Cardiac muscle cell (in vitro differentiated cells and primary cell): ENCODE data around the gene SCAF4. TPM values are rescaled to one million over a fixed set of nuclear protein-coding genes. Genes with fewer than 3 reads are reported as not detected.
"Not testable (repeated sequence)": the region's sequence is repeated elsewhere in the genome, so short reads cannot be mapped to it uniquely, and the experiment has no call there.

ENCODE experiments used
- DNase-seq, 2 donors: peaks; one replicate each; pipeline versions ENCODE4 v3.0.0 to v3.0.0-alpha.2; 2010 to 2017; ENCODE audit warnings: low read depth in 1 of 2, low spot score in 1 of 2
- H3K27ac ChIP-seq: fragments of 200-600 bp; sonication (generic); 2 replicates; pipeline ENCODE4 v1.5.1; 2016
- H3K27me3 ChIP-seq: fragments of 200-600 bp; sonication (generic); 2 replicates; pipeline ENCODE4 v1.6.0; 2016; ENCODE audit warnings: control low read depth
- H3K36me3 ChIP-seq: fragments of 200-600 bp; sonication (generic); 2 replicates; pipeline ENCODE4 v1.5.1; 2016; ENCODE audit warnings: control low read depth
- H3K4me1 ChIP-seq: fragments of 200-600 bp; sonication (generic); 2 replicates; pipeline ENCODE4 v1.8.1; 2017; ENCODE audit warnings: low read depth, mild to moderate bottlenecking, mixed run types
- H3K4me3 ChIP-seq: fragments of 200-600 bp; sonication (generic); 2 replicates; pipeline ENCODE4 v1.5.1; 2016; ENCODE audit warnings: mild to moderate bottlenecking
- H3K9me3 ChIP-seq: fragments of 200-600 bp; sonication (generic); 2 replicates; pipeline ENCODE4 v1.5.1; 2017; ENCODE audit warnings: low read depth, mild to moderate bottlenecking, control low read depth
- polyA plus RNA-seq: library from polyadenylated mRNA; unstranded; fragments of >200 nt; fragmentation: Nextera tagmentation; extraction: Ambion mirVana; gene quantifications from 2 replicates; pipeline ENCODE4 v1.2.1, GENCODE V29; 2016
- total RNA-seq: library from RNA; depleted of rRNA; stranded (reverse); fragments of >200 nt; gene quantifications from 2 replicates; pipeline ENCODE4 v1.2.3, GENCODE V29; 2016
- TF ChIP-seq, protein P1 (sequence below): IDR thresholded peaks from 2 replicates; pipeline ENCODE4 v1.5.1; 2012; ENCODE audit warnings: low read depth, mild to moderate bottlenecking, low read length

SCAF4 gene
- total and polyA plus RNA-seq, 2 experiments from 2014 or later = 16.0 to 28.6 TPM

DNA sequence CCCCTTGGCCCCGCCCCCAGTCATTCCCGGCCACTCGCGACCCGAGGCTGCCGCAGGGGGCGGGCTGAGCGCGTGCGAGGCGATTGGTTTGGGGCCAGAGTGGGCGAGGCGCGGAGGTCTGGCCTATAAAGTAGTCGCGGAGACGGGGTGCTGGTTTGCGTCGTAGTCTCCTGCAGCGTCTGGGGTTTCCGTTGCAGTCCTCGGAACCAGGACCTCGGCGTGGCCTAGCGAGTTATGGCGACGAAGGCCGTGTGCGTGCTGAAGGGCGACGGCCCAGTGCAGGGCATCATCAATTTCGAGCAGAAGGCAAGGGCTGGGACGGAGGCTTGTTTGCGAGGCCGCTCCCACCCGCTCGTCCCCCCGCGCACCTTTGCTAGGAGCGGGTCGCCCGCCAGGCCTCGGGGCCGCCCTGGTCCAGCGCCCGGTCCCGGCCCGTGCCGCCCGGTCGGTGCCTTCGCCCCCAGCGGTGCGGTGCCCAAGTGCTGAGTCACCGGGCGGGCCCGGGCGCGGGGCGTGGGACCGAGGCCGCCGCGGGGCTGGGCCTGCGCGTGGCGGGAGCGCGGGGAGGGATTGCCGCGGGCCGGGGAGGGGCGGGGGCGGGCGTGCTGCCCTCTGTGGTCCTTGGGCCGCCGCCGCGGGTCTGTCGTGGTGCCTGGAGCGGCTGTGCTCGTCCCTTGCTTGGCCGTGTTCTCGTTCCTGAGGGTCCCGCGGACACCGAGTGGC is 72.2 kb downstream of the SCAF4 start, which contains the start of gene SOD1:
Gene SOD1, plus strand, starts transcription at position 158 of the 723 bp plus-strand sequence. Its CDS starts 77 bp downstream, at position 235.
- H3K4me1 ChIP-seq = no peaks in the 10 kb centered on the region
- TF ChIP-seq, protein P1, sequence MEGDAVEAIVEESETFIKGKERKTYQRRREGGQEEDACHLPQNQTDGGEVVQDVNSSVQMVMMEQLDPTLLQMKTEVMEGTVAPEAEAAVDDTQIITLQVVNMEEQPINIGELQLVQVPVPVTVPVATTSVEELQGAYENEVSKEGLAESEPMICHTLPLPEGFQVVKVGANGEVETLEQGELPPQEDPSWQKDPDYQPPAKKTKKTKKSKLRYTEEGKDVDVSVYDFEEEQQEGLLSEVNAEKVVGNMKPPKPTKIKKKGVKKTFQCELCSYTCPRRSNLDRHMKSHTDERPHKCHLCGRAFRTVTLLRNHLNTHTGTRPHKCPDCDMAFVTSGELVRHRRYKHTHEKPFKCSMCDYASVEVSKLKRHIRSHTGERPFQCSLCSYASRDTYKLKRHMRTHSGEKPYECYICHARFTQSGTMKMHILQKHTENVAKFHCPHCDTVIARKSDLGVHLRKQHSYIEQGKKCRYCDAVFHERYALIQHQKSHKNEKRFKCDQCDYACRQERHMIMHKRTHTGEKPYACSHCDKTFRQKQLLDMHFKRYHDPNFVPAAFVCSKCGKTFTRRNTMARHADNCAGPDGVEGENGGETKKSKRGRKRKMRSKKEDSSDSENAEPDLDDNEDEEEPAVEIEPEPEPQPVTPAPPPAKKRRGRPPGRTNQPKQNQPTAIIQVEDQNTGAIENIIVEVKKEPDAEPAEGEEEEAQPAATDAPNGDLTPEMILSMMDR = no peak
- H3K36me3 ChIP-seq = no peaks in the 10 kb centered on the region
- H3K9me3 ChIP-seq = no peaks in the 10 kb centered on the region
- peak within 1 kb of the TSS; percentile 70 for H3K4me3 ChIP-seq
- DNase-seq = peak; percentile 94 to 95
- no peaks in the 10 kb centered on the region for H3K27me3 ChIP-seq
- peak within 1 kb of the TSS; percentile 83 for H3K27ac ChIP-seq

GRCh38 chr21:31659286-31659535 is 72.7 kb downstream of the SCAF4 start:
- Histone ChIP-seq H3K4me1 (no peaks in the 10 kb centered on the region), H3K9me3 (no peaks in the 10 kb centered on the region), H3K27me3 (no peaks in the 10 kb centered on the region), H3K4me3 (peak overlapping the region; percentile 70), H3K27ac (no peak overlapping the region), H3K36me3 (no peaks in the 10 kb centered on the region)
- peak in 1 of 2 donors; percentile 17 for DNase-seq
- TF ChIP-seq, protein P1 = no peak

DNA sequence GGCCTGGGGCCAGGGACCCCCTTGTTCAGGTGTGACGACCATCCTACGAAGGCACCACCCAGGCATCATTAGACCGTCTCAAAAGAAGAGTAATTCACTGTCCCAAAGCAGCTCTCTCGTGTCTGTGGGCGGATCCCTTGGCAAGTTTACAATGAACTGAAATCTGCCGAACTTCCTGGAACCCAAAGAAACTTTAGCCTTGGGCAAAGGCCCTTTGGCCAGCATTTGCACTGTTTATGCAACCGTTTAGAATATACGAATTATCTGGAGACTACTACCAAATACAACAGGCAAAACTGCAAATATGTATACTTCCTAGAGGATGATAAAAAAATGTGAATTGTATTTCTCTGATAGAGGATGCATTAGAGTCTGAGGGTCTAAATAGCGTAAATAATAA is 73.9 kb downstream of the SCAF4 start:
- no peaks in the 10 kb centered on the region for H3K9me3 ChIP-seq
- H3K27me3 ChIP-seq = no peaks in the 10 kb centered on the region
- no peaks in the 10 kb centered on the region for H3K36me3 ChIP-seq
- no peaks in the 10 kb centered on the region for H3K4me1 ChIP-seq
- DNase-seq = no peak
- H3K27ac ChIP-seq = no peak overlapping the region
- H3K4me3 ChIP-seq = no peak overlapping the region
- TF ChIP-seq, protein P1 = no peak

DNA sequence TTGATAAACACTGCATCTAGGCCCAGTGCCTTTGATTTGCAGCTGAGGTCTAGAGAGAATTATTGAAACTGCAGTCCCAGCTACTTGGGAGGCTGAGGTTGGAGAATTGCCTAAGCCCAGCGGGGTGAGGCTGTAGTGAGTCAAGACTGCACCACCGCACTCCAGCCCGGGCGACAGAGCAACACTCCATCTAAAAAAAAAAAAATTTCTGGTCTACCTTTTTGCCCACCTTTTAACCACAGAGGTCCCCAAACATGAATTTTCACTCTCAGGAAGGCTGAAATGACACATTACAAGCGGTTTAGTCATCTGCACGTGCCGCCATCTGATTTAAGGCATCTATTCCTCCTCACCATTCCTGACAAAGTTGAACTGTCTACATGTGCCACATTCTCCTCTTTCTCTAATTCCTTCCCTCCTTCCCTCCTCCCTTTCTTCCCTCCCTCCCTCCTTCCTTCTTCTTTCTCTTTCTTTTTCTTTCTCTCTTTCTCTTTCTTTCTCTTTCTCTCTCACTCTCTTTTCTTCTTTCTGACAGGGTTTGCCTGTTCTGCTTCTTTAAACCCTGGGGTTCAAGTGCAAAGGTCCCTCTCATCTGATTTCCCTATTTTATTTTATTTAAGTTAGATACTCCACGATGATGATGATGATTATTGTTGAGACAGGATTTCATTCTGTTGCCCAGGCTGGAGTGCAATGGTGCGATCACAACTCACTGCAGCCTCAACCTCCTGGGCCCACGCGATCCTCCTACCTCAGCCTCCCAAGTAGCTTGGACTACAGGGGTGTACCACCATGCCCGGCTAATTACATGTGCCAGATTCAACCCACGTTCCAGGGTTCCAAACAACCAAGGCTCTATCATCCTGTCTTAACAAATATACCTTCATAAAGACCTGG is 75.5 kb downstream of the SCAF4 start:
- no peak for DNase-seq
- TF ChIP-seq, protein P1 = no peak
- H3K36me3 ChIP-seq = no peaks in the 10 kb centered on the region
- H3K27ac ChIP-seq = no peak overlapping the region
- H3K4me1 ChIP-seq = no peaks in the 10 kb centered on the region
- no peaks in the 10 kb centered on the region for H3K27me3 ChIP-seq
- H3K4me3 ChIP-seq = no peak overlapping the region
- H3K9me3 ChIP-seq = no peaks in the 10 kb centered on the region

DNA sequence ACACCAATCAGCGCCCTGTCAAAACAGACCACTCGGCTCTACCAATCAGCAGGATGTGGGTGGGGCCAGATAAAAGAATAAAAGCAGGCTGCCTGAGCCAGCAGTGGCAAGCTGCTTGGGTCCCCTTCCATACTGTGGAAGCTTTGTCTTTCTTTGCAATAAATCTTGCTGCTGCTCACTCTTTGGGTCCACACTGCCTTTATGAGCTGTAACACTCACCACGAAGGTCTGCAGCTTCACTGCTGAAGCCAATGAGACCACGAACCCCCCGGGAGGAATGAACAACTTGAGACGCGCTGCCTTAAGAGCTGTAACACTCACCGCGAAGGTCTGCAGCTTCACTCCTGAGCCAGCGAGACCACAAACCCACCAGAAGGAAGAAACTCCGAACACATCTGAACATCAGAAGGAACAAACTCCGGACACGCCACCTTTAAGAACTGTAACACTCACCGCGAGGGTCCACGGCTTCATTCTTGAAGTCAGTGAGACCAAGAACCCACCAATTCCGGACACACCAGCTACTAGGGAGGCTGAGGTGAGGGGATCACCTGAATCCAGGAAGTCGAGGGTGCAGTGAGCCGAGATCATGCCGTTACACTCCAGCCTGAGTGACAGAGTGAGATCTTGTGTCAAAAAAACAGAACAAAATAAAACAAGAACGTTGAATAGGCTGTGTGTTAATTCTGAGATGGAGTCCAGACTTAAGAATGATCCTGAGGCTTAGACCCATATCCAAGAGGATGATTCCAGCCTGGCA is 76.9 kb downstream of the SCAF4 start:
- not testable (repeated sequence) for H3K4me1 ChIP-seq, H3K27me3 ChIP-seq, H3K4me3 ChIP-seq, H3K36me3 ChIP-seq, H3K27ac ChIP-seq, H3K9me3 ChIP-seq, DNase-seq
